HG03469 (cell line): Measurements from ENCODE around the gene SNAPC1.
"Not testable (repeated sequence)": the region's sequence is repeated elsewhere in the genome, so short reads cannot be mapped to it uniquely, and the experiment has no call there.

Source experiments
- ATAC-seq: cut with Tn5 transposase; IDR thresholded peaks from one replicate; pipeline ENCODE4 v1.9.1; 2021; ENCODE audit warnings: mild to moderate bottlenecking, moderate library complexity, moderate number of reproducible peaks; ENCODE audit not compliant: unreplicated experiment

The SNAPC1 gene

DNA sequence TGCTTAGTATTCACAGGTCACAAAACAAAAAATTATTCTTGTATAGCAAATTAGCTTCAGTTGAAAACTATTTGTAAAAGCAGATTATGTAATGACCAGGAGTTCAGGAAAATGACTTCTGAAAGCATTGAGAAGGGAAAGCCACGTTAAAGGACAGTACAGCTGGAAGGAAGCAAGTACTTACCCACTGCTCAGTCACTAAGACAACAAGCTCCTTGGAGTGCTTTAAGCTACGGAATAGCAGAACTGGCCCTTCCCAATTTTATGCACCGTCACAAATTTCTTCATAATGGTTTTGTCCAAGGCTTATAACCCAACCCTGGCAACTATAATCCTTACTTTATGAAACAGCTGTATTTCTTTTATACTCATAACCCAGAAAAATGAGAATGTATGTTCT, 13.0 kb upstream of the SNAPC1 start:
- no peak for ATAC-seq

DNA sequence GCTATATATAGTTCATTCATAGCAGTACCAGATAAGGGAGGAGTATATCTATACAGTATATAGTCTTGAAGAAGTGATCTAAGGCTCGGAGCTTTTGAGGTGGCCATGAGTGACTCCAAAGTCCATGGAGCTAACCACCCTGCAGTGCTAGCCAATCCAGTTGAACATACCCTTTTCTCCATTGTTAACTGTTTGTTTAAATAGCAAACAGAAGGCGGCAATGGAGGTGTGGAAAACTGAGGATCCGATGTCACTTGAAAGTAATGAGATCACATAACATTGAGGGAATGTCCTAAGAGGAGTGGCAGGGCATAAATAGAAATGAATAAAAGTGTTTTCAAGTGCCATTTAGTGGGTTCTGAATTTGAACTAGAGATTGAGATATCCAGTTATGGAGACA, 12.4 kb upstream of the SNAPC1 start:
- ATAC-seq = no peak

- peak; percentile 77 for ATAC-seq
Measured at GRCh38 chr14:61750708-61751474, 11.3 kb upstream of the SNAPC1 start.

GRCh38 chr14:61751475-61751989, 10.7 kb upstream of the SNAPC1 start:
- ATAC-seq = no peak

GRCh38 chr14:61752626-61753025, 9.6 kb upstream of the SNAPC1 start:
- ATAC-seq = peak; percentile 39

GRCh38 chr14:61753631-61754030, 8.6 kb upstream of the SNAPC1 start:
- ATAC-seq = no peak

GRCh38 chr14:61754627-61755381, 7.4 kb upstream of the SNAPC1 start:
- ATAC-seq = no peak

GRCh38 chr14:61755382-61755742, 6.9 kb upstream of the SNAPC1 start:
- not testable (repeated sequence) for ATAC-seq

GRCh38 chr14:61756135-61756534, 6.1 kb upstream of the SNAPC1 start:
- no peak for ATAC-seq

- ATAC-seq = no peak
Measured at GRCh38 chr14:61759878-61760277, 2.3 kb upstream of the SNAPC1 start.

- no peak for ATAC-seq
Measured at GRCh38 chr14:61761557-61761956, 663 bp upstream of the SNAPC1 start.

DNA sequence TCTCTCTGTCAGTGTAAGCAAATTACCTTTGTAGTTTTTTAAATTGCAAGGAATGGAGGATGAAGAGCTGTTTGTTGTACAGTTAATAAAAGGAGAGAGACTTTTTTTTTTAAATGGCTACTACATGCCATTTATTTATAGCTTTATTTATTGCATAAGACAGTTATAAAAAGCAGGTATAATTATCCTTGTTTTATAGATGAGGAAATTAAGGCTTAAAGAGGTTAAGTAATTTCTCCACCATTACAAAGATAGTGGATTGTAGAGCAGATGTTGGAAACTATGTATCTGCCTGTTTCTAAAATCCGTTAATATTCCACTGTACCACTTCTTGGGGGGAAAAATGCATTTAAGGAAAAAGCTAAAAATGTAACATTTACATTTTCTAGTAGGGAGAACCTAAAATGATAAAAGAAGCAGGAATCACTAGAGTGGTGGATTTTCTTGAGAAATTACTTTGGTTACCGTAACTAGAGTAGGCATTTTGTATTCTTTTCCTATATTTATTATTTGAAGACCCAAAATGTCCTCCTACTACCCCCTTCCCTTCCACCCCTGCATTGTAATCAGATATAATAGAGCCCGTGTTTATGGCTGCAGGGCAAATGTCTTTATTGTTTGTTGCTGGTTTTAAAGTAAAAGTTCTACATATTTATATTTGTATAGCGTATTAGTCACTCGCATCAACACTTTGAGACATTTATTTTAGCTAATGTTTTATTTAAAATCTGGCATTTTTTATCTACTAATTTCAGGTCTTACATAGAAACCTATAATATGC, 2.3 kb downstream of the SNAPC1 start:
- no peak for ATAC-seq

DNA sequence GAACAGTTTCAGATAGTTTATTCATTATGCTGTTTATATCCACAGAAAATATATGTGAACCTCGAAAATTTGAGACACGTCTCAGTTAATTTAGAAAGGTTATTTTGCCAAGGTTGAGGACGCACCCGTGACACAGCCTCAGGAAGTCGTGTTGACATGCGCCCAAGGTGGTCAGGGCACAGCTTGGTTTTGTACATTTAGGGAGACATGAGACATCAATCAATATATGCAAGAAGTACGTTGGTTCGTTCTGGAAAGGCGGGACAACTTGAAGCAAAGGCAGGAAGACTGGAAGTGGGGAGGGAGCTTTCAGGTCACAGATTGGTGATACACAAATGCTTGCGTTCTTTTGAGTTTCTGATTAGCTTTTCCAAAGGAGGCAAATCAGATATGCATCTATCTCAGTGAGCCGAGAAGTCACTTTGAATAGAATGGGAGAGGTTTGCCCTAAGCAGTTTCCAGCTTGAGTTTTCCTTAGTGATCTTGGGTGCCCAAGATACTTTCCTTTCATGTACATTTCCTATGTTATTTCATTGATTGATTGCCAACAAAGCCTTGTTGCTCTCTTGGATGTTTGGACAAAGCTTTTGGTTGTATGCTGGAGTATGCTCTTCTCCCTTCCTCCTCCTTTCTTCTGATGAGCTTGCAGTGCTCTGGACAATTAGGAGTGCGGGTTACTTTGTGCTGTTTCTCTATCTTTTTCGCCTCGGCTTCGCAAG, 3.2 kb downstream of the SNAPC1 start:
- no peak for ATAC-seq

DNA sequence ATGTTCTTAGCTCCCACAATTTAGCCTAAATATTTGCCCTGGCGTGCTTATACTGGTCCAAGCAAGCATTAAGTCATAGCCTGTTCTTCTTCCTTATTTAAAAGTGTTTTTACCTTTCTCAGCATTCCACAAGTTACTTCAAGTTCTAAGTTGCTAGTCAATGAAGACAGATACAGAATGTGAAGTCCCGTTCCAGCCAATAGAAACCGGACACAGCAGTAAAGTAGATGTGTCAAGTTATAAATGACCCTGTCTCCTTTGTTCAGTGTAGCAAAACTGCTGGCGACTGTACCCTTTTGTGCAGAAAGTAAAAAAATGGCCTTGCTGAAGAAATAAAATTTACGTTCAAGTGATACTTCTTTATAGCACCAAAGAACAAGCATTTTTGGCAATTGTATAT, 3.9 kb downstream of the SNAPC1 start:
- ATAC-seq = no peak

- no peak for ATAC-seq
Measured at GRCh38 chr14:61768240-61768639, 6.0 kb downstream of the SNAPC1 start.

DNA sequence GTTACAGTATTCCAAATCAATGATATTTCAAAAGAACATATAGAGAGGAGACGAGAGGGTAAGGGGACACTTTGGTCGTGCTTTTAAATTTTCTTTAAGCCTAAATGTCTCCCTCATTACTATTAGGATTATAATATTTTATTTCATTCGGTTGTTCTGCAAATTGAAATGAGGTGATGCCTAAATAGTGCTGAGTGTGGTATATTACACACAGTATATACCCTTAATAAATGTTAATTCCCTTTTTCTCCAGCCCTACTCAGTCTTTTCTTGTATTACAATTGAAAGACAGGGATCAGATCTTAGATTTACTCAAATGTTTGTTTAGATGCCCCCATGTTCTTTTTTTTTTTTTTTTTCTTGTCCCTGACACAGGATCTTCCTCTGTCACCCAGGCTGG, 7.7 kb downstream of the SNAPC1 start:
- no peak for ATAC-seq

GRCh38 chr14:61774861-61775260, 12.6 kb downstream of the SNAPC1 start:
- ATAC-seq = no peak

GRCh38 chr14:61780125-61780524, 17.9 kb downstream of the SNAPC1 start:
- ATAC-seq = no peak

- ATAC-seq = no peak
Measured at GRCh38 chr14:61797309-61797708, 35.1 kb downstream of the SNAPC1 start.

GRCh38 chr14:61802010-61802568, 39.9 kb downstream of the SNAPC1 start:
- no peak for ATAC-seq
